Measurements from ENCODE around the gene MBD3L4.
"Not testable (repeated sequence)": the region's sequence is repeated elsewhere in the genome, so short reads cannot be mapped to it uniquely, and the experiment has no call there.

MBD3L4 gene

GRCh38 chr19:7040079-7040478 lies at the start of gene MBD3L4:
MBD3L4 (minus strand) TSS chr19:7040179; CDS start chr19:7040144, 35 bp downstream.
- DNase-seq, result not testable (repeated sequence)

DNA sequence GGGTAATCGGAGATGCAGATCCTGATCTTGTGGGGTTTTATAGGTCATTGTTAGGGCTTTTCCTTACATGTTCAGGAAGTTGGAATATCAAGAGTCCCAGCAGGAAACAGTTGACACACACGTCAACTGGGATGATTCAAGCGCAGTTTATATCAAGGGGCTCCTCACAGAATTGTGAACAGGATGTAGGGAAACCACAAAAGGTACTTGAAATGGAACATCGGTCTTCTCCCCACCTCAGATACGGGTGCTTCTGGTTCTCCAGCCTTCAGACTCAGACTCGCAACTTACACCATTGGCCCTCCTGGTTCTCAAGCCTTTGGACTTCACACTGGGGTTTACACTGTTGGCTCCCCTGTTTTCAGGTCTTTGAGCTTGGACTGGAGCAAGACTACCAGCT lies 49.0 kb upstream of the MBD3L4 start:
- DNase-seq, result no peak

DNA sequence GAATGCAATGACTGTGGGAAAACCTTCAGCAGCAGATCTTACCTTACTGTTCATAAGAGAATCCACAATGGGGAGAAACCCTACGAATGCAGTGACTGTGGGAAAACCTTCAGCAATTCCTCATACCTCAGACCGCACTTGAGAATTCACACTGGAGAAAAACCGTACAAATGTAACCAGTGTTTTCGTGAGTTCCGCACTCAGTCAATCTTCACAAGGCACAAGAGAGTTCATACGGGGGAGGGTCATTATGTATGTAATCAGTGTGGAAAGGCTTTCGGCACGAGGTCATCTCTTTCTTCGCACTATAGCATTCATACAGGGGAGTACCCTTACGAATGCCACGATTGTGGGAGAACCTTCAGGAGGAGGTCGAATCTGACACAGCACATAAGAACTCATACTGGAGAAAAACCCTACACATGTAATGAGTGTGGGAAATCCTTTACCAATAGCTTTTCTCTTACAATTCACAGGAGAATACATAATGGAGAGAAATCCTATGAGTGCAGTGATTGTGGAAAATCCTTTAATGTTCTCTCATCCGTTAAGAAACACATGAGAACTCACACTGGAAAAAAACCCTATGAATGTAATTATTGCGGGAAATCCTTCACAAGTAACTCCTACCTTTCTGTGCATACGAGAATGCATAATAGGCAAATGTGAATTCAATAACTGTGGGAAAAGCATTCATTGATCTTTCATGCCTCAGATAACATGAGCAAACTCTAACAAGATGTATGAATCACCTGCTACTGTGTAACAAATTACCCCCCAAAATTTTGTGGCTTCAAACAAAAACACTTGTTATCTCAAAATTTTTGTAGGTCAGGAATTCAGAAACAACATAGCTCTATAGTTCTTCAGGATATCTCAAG lies 43.3 kb upstream of the MBD3L4 start:
- DNase-seq, result no peak

GRCh38 chr19:7078008-7078407 lies 38.0 kb upstream of the MBD3L4 start:
- no peak for DNase-seq

DNA sequence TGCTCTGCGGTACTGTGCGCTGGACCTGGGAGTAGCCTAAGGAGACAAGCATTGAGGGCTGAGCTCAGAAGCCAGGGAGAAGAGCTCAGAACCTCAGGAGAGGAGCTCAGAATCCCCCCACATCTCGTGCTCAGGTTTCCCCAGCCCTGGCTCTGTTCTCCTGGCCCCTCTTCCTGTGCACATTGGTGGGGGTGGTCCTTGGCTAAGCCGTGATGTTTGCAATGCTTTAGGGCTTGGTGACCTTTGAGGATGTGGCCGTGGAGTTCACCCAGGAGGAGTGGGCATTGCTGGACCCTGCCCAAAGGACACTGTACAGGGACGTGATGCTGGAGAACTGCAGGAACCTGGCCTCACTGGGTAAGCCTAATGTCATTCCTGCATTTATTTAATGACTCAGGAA lies 36.2 kb upstream of the MBD3L4 start:
- DNase-seq, result no peak

DNA sequence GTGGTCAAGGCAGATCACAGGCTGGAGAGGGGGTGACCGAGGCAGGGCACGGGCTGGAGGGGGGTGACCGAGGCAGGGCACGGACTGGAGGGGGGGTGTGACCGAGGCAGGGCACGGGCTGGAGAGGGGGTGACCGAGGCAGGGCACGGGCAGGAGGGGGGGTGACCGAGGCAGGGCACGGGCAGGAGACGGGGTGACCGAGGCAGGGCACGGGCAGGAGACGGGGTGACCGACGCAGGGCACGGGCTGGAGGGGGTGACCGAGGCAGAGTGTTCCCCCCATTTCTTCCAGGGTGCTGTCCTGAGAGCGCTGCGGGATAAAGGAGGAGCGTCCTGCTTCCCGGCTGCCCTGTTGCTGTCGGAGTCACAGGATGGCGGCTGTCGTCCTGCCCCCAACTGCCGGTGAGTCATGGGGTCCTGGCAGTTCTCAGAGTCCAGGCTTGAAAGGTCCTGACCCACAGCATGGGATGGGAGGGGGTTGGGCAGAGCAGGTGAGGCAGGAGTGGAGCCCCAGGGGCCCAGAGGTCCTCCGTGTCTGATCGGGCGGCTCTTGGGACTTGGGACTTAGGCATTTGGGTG lies 34.8 kb upstream of the MBD3L4 start:
- no peak for DNase-seq

- DNase-seq, result no peak
Measured at GRCh38 chr19:7072541-7072940, 32.6 kb upstream of the MBD3L4 start.

GRCh38 chr19:7069904-7070226 lies 29.9 kb upstream of the MBD3L4 start:
- peak in 1 of 2 experiments; percentile 37 for DNase-seq

DNA sequence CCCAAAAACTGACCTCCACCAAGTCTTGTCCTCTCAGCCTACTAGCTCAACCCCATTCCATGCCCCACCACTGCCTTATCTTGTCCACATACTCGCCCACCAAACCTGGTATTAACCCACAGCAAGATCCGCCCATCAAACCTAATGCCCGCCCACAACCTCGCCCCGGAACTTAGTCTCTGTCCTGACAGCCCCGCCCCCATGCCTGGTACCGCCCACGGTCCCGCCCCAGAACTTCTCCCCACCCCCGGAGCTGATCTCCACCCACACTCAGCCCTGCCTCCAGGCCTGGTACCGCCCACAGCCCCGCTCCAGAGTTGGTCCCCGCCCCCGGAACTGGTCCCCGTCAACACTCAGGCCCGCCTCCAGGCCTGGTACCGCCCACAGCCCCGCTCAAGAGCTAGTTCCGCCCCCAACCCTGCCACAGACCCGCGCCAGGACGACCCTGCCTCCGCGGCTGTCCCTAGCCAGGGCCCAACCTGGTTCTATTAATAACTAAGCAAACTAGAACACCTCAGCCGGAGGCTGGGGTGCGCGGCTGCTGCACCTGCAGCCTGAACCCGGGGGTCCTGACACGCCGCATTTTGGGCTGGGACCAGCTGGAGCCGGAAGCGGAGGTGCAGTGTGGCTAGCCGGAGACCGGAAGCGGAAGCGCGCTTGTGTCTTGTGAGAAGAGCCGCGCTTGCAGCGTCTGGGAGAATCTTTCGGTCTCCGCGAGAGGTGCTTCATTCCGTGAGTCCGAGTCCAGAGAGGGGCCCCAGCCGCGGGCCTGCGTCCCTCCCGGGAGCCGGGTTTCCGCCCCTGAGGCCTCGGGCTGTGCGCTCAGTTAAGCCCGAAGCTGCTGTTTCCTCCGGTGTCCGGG lies 29.3 kb upstream of the MBD3L4 start, which contains the start of gene ZNF557:
TSS of gene ZNF557 (plus strand) at position 662 of the 862 bp plus-strand sequence. CDS start 5,372 bp downstream, outside the sequence.
- peak; percentile 85 to 95 for DNase-seq

DNA sequence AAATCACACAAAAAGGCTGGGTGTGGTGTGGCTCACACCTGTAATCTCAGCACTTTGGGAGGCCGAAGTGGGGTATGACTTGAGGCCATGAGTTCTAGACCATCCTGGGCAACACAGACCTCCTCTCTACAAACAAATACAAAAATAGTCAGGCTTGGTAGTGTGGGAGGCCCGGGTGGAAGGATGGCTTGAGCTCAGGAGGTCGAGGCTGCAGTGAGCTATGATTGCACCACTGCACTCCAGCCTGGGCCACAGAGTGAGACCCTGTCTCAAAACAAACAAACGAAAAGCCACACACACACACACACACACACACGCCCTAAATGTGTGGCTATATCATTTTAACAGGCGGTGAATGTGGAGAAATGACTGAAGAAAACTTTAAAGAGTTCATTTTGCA lies 28.6 kb upstream of the MBD3L4 start:
- no peak for DNase-seq

DNA sequence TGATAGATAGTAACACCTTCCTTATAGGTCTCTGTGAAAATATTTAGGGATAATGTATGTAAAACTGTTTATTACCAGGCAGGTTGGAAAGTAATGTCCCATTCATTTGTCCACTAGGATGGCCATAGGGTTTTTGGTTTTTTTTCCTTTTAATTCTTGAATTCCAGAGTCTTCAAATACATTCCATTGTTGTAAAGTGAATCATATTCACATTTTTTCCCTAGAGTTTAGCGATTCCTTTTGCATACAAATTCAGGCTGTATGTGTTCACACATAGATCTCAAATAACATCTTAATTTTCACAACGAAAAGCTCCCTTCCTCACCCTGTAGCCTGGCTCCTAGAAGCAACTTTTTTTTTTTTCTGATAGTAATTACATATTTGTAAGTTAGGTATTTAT lies 27.7 kb upstream of the MBD3L4 start:
- no peak for DNase-seq

- DNase-seq, result peak in 1 of 2 experiments; percentile 42
Measured at GRCh38 chr19:7067122-7067521, 27.1 kb upstream of the MBD3L4 start.

DNA sequence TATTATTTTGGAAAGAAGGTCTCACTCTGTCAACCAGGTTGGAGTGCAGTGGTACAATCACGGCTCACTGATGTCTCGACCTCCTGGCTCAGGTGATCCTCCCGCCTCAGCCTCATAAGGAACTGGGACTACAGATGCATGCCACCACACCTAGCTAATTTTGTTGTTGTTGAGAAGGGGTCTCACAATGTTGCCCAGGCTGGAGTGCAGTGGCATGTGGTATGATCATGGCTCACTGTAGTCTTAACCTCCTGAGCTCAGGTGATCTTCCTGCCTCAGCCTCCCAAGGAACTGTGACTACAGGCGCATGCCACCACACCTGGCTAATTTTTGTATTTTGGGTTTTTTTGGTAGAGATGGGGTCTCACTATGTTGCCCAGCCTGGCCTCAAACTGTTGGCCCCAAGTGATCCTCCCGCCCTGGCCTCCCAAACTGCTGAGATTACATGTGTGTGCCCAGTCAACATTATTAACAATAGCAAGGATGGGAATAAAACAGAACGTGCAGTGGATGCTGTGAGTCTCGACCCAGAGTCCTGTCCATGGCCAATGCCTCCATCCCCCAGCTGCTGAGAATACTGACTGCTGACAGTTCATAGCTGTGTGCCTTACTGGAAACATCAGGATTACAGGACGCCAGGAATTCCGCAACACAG lies 23.9 kb upstream of the MBD3L4 start:
- DNase-seq, result no peak

GRCh38 chr19:7063339-7063738 lies 23.4 kb upstream of the MBD3L4 start:
- no peak for DNase-seq

DNA sequence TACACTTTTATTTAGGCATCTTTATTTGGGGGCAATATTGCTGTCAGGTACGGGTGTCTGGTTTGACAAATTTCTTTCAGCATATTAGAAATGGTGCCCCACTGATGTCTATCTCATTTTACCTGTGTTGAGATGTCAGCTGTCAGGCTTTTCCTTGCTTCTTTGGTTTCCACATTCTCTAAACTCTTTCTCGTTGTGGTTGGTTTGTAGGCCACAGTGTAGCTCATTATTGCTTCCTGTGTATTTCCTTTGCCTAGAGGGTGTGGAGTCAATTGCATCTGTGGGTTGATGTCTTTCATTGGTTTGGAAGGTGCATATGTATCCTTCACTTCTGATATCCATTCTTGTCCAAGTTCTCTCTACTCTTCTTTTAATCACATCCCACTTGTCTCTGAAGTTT lies 20.0 kb upstream of the MBD3L4 start:
- DNase-seq, result not testable (repeated sequence)

DNA sequence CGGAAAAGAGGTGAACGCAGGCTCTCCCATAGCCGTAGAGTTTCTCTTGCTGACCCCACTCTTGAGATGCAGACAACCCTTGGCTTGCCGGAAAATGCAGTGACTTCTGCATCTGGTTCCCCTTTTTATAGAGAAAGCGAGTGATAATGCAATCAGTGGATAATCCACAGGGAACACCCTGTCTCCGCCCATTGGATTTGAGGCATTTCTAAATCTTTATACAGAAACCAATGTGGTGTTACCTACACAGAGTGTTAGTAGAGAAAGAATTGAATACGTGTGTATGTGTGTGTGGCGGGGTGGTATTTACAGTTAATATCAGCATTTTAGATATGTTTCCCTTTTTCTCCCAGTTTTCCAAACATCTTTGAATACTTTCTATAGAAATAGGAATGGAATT lies 18.6 kb upstream of the MBD3L4 start, which contains the start of gene MBD3L3:
TSS of gene MBD3L3 (minus strand) at position 101 of the 400 bp plus-strand sequence. CDS start at position 30, 71 bp downstream.
- DNase-seq, result not testable (repeated sequence)

DNA sequence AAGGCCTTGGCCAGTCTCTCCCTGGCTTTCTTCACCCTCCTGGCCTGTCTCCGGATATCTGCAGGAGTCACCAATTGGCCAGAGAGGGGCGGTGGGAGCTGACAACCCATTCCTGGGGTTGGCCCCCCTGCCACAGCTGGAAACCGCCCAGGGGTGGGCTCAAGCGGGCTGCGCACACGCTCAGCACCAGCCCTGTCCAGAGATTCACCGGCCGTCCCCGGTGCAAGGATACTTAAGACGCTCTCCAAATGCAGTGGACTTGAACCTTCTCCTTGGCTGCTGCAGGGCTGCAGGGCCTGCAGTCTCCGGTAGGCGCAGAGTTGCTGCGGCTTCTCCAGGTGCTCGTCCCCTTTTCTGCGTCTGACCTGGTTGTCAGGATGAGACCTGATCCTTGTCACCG lies 16.4 kb upstream of the MBD3L4 start:
- DNase-seq, result not testable (repeated sequence)

- DNase-seq, result not testable (repeated sequence)
Measured at GRCh38 chr19:7055679-7056078, 15.7 kb upstream of the MBD3L4 start.

- not testable (repeated sequence) for DNase-seq
Measured at GRCh38 chr19:7054635-7055368, 14.8 kb upstream of the MBD3L4 start.

DNA sequence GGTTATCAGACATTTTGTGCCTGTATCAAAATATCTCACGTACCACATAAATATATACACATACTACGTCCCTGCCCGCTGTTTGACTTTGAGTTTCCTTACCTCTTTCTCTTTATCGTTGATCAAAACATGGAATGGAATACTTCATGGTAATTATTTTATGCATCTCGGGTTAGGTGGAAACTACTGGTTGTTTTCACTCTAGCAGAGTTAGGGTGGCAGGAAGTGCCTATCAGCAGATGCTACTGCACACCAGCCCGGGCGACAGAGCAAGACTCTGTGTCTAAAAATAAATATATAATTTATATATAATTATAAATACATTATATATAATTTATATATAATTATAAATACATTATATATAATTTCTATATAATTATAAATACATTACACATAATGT lies 12.9 kb upstream of the MBD3L4 start:
- not testable (repeated sequence) for DNase-seq

DNA sequence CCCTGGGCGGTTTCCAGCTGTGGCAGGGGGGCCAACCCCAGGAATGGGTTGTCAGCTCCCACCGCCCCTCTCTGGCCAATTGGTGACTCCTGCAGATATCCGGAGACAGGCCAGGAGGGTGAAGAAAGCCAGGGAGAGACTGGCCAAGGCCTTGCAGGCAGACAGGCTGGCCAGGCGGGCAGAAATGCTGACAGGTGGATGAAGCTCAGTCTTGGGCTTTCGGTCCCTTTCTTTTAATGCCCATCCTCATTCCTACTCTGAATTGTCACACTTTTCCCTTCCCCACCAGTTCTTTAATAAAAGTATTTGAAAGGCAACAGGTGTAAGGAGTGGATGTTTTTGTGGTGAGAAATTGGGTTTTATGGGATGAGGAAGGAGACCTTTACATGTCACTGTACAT lies 11.4 kb upstream of the MBD3L4 start:
- not testable (repeated sequence) for DNase-seq

DNA sequence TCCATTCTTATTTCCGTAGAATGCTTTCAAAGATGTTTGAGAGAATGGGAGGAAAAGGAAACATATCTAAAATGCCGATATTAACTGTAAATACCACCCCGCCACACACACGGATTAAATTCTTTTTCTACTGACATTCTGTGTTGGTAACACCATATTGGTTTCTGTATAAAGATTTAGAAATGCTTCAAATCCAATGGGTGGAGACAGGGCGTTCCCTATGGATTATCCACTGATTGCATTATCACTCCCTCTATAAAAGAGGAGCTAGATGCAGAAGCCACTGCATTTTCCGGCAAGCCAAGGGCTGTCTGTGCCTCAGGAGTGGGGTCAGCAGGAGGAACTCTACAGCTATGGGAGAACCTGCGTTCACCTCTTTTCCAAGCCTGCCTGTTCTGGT lies 9.0 kb upstream of the MBD3L4 start, which contains the start of gene MBD3L2:
TSS of gene MBD3L2 (plus strand) at position 301 of the 400 bp plus-strand sequence. CDS start at position 354, 53 bp downstream.
- not testable (repeated sequence) for DNase-seq

Measured in NCI-H524 (cell line).